ENCODE data around the gene KIAA0586. TPM values are rescaled to one million over a fixed set of nuclear protein-coding genes. Genes with fewer than 3 reads are reported as not detected.

KIAA0586 gene
- total RNA-seq, 1 donor from 2014 or later, result 20.9 TPM

DNA sequence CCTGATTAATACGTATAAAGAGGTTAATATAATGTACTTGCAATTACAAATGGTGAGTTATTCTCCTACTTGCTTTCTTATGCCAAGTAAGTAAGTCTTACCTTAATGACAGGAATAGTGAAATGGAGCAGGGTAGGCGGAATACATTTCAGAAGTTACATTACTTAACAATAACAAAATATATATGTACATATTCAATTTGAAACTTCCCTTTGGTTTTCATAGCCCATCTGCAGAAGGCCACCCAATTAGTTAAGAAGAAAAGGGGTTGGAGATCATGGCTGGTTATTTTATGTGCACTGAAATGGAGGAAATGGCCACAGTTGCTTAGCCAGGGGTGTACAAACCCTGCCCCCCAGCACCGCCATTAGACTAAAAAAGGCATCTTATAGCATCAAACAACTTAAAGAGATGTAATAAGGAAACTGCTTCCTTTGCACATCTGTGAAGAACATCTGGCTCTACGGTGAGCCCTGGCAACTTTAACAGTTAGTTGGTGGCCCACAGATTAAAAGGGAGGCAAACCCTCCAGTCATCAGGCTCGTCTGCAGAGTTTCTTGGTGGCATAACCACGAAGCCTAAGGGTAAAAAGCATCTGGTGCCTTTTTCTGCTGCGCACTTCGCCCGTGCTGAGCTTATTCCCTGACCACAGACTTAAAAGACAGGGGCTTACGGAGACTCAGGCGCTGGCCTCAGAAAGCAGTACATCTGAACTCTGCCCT lies 171.4 kb downstream of the KIAA0586 start:
- Mint-ChIP-seq H3K27me3 (peaks cover 5% of the 10 kb centered on the region), H3K36me3 (ENCODE audit: low read depth) (no peaks in the 10 kb centered on the region), H3K4me3 (peak overlapping the region; percentile 47), H3K4me1 (peaks cover 24% of the 10 kb centered on the region), H3K27ac (no peak overlapping the region), H3K9me3 (no peaks in the 10 kb centered on the region)
- DNase-seq, result no peak
- intact Hi-C loops (cut with micrococcal nuclease), result loop anchor here (1.0 kb wide), 1 partner anchor 27 kb away; no protein-coding TSS in a partner anchor

DNA sequence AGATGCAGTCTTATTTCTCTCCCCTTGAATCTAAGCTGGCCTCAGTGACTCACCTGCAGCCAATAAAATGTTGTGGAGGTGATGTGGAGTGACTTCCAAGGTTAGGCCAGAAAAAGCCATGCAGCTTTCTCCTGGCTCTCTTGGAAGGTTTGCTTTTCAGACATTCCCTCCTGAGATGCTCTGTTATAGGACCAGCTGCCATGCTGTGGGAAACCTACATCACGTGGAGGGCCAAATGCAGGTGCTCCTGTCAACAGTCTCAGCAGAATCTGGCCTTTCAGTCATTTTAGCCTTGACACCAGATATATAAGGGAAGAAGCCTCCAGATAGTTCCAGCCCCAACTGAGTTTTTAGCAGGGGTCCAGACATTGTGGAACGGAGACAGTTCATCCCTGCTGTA lies 172.2 kb downstream of the KIAA0586 start:
- Mint-ChIP-seq H3K9me3 (no peaks in the 10 kb centered on the region), H3K27me3 (peaks cover 8% of the 10 kb centered on the region), H3K36me3 (ENCODE audit: low read depth) (no peaks in the 10 kb centered on the region), H3K4me1 (peaks cover 24% of the 10 kb centered on the region), H3K4me3 (no peak overlapping the region), H3K27ac (no peak overlapping the region)
- DNase-seq, result no peak
- intact Hi-C loops (cut with micrococcal nuclease), result no loop called here

Other genes with a start within 250 kb of the KIAA0586 start
- 38.7 and 40.5 TPM in 2 replicates for gene ACTR10, start 227.6 kb upstream of the KIAA0586 start, total RNA-seq
- 474 and 479 TPM in 2 replicates for gene PSMA3, start 182.9 kb upstream of the KIAA0586 start, total RNA-seq
- gene ARID4A, start 129.2 kb upstream of the KIAA0586 start, total RNA-seq, result 18.7 and 20.3 TPM in 2 replicates
- not detected in 2 replicates for gene TOMM20L, start 31.8 kb upstream of the KIAA0586 start, total RNA-seq
- 67.7 and 71.8 TPM in 2 replicates for gene TIMM9, start 188 bp upstream of the KIAA0586 start, total RNA-seq
- gene DACT1, start 210.2 kb downstream of the KIAA0586 start, total RNA-seq, result 3.3 and 3.8 TPM in 2 replicates